Gastrocnemius medialis (tissue), 4 donors: Measurements from ENCODE around the gene RNLS. TPM values are rescaled to one million over a fixed set of nuclear protein-coding genes. Genes with fewer than 3 reads are reported as not detected.

Source experiments
- ATAC-seq, 2 donors: fragments of 150-250 bp; one replicate each; pipeline ENCODE4 v1.9.1; 2016
- DNase-seq, 2 donors: peaks; one replicate each; pipeline ENCODE4 v3.0.0-alpha.2; 2019
- H3K27ac ChIP-seq, 4 donors: fragments of 200-600 bp; sonication (generic); 1 replicate in 1 of 4; 2 replicates in 3 of 4; pipeline ENCODE4 v1.5.1; 2016 to 2018; ENCODE audit warnings: mild to moderate bottlenecking in 2 of 4, moderate library complexity in 1 of 4
- H3K27me3 ChIP-seq, 3 donors: fragments of 200-600 bp; sonication (generic) in 2 of 3; 1 replicate in 1 of 3; 2 replicates in 2 of 3; pipeline versions ENCODE4 v1.5.1 to v1.6.0; 2016 to 2019; ENCODE audit warnings: mild to moderate bottlenecking in 1 of 3, moderate library complexity in 1 of 3
- H3K36me3 ChIP-seq, 2 donors: fragments of 200-600 bp; sonication (generic) in 1 of 2; one replicate each; pipeline ENCODE4 v1.5.1; 2017 to 2018
- H3K4me1 ChIP-seq, 2 donors: fragments of 200-600 bp; sonication (generic) in 1 of 2; one replicate each; pipeline ENCODE4 v1.5.1; 2016 to 2017; ENCODE audit warnings: mild to moderate bottlenecking in 2 of 2
- H3K4me3 ChIP-seq, 4 donors: fragments of 200-600 bp; sonication (generic) in 3 of 4; 1 replicate in 1 of 4; 2 replicates in 3 of 4; pipeline ENCODE4 v1.5.1; 2016 to 2019; ENCODE audit warnings: mild to moderate bottlenecking in 2 of 4
- H3K9me3 ChIP-seq, 3 donors: fragments of 200-600 bp; sonication (generic) in 2 of 3; 1 replicate in 1 of 3; 2 replicates in 2 of 3; pipeline ENCODE4 v1.5.1; 2016 to 2019
- CTCF ChIP-seq, 5 experiments: fragments of 450-650 bp in 3 of 5; fragments of 200-600 bp in 2 of 5; sonication (generic) in 2 of 5; IDR thresholded peaks in 4 of 5; conservative IDR thresholded peaks in 1 of 5; 1 replicate in 4 of 5; 2 replicates in 1 of 5; pipeline ENCODE4 v1.5.1; 2016 to 2019; ENCODE audit warnings: antibody characterized with exemption in 5 of 5, mild to moderate bottlenecking in 3 of 5, moderate library complexity in 3 of 5
- POLR2A ChIP-seq, 2 donors: fragments of 450-650 bp; IDR thresholded peaks; one replicate each; pipeline ENCODE4 v1.6.1; 2017; ENCODE audit warnings: antibody characterized with exemption in 2 of 2, mild to moderate bottlenecking in 2 of 2, moderate library complexity in 2 of 2
- in situ Hi-C, 4 donors: fragments of 200-750 bp; cut with MboI; loops; one replicate each; pipeline versions ENCODE4 v1.15.0 to v1.8.0; 2017; ENCODE audit warnings: low sequenced_read_pairs in 4 of 4
- intact Hi-C: fragments of 100-400 bp; cut with DNase I; formaldehyde crosslinking; loops from one replicate; pipeline ENCODE4 v1.15.1; 2023; ENCODE audit warnings: low total_unique reads
- total RNA-seq, 4 donors: library from RNA; depleted of rRNA; stranded (reverse); fragments of >200 nt; gene quantifications; one replicate each; pipeline versions ENCODE4 v1.1.0 to v1.2.3, GENCODE V29; 2016

The RNLS gene
- total RNA-seq, 4 donors from 2014 or later = 8.1 to 17.5 (median 9.7) TPM

GRCh38 chr10:88336334-88336733, 246.8 kb downstream of the RNLS start:
- H3K27ac ChIP-seq = no peak overlapping the region
- no peaks in the 10 kb centered on the region for H3K4me1 ChIP-seq
- H3K27me3 ChIP-seq = no peaks in the 10 kb centered on the region
- H3K4me3 ChIP-seq = no peak overlapping the region
- DNase-seq (no peak), ATAC-seq (no peak)
- no peaks in the 10 kb centered on the region for H3K9me3 ChIP-seq
- intact Hi-C loops (no loop called here), in situ Hi-C loops (no loop called here)
- H3K36me3 ChIP-seq = no peaks in the 10 kb centered on the region
- no peak for TF ChIP-seq POLR2A (IDR thresholded peaks at IDR 0.05)
- TF ChIP-seq CTCF (IDR thresholded peaks at IDR 0.05 in 4 of 5, conservative IDR thresholded peaks at IDR 0.05 in 1 of 5) = no peak

GRCh38 chr10:88333248-88333630, 249.9 kb downstream of the RNLS start:
- Histone ChIP-seq H3K9me3 (no peaks in the 10 kb centered on the region), H3K4me1 (no peaks in the 10 kb centered on the region), H3K27ac (peak overlapping the region in 2 of 4 donors; percentile 6 to 14), H3K36me3 (no peaks in the 10 kb centered on the region), H3K4me3 (no peak overlapping the region), H3K27me3 (no peaks in the 10 kb centered on the region)
- TF ChIP-seq POLR2A (IDR thresholded peaks at IDR 0.05) (no peak), CTCF (IDR thresholded peaks at IDR 0.05 in 4 of 5, conservative IDR thresholded peaks at IDR 0.05 in 1 of 5) (no peak)
- in situ Hi-C loops (no loop called here), intact Hi-C loops (no loop called here)
- no peak for ATAC-seq
- no peak for DNase-seq

- Histone ChIP-seq H3K27me3 (no peaks in the 10 kb centered on the region), H3K27ac (peak overlapping the region in 3 of 4 donors; percentile 6 to 45 (median 14)), H3K4me1 (no peaks in the 10 kb centered on the region), H3K36me3 (no peaks in the 10 kb centered on the region), H3K4me3 (no peak overlapping the region), H3K9me3 (no peaks in the 10 kb centered on the region)
- no peak for TF ChIP-seq CTCF (IDR thresholded peaks at IDR 0.05 in 4 of 5, conservative IDR thresholded peaks at IDR 0.05 in 1 of 5)
- TF ChIP-seq POLR2A (IDR thresholded peaks at IDR 0.05) = no peak
- ATAC-seq (peak; percentile 64 to 74), DNase-seq (no peak)
- intact Hi-C loops (no loop called here), in situ Hi-C loops (no loop called here)
Measured at GRCh38 chr10:88332503-88333247, 250.4 kb downstream of the RNLS start.

- TF ChIP-seq POLR2A (IDR thresholded peaks at IDR 0.05) (no peak), CTCF (IDR thresholded peaks at IDR 0.05 in 4 of 5, conservative IDR thresholded peaks at IDR 0.05 in 1 of 5) (no peak)
- no peaks in the 10 kb centered on the region for H3K9me3 ChIP-seq
- H3K4me1 ChIP-seq = no peaks in the 10 kb centered on the region
- no peak overlapping the region for H3K4me3 ChIP-seq
- no peak for ATAC-seq
- in situ Hi-C loops (no loop called here), intact Hi-C loops (no loop called here)
- H3K27me3 ChIP-seq = no peaks in the 10 kb centered on the region
- DNase-seq = no peak
- no peak overlapping the region for H3K27ac ChIP-seq
- H3K36me3 ChIP-seq = no peaks in the 10 kb centered on the region
Measured at GRCh38 chr10:88330174-88330573, 252.9 kb downstream of the RNLS start.
